ENCODE results near the gene CEP126. TPM values are rescaled to one million over a fixed set of nuclear protein-coding genes. Genes with fewer than 3 reads are reported as not detected.

Gene CEP126
- total RNA-seq, 1 experiment from 2014 or later: 2.0 TPM

DNA sequence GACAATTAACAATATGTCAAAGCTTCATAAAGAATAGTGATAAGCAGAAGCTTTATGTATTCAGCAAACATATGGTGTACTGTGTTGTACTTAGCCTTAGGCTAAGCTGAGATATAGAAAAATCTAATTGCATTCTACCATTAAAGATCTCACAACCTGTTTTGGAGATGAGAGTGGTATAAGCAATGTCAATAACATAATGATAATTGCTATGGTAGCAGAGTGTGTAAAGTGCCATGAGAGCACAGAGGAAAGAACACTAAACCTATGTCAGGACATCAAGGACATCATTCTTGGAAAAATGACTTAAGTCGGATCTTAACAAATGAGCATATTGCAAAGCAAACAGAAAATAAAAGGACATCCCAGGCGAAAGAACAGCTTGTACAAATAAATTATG, 30.1 kb downstream of the CEP126 start:
- no TSS peak for BruUV-seq (replicated peaks)
- H3K4me1 ChIP-seq (ENCODE audit: control insufficient read depth in 1 of 2, insufficient read depth in 2 of 2, low read length in 2 of 2): no peaks in the 10 kb centered on the region
- RAD21 ChIA-PET (ENCODE audit: low non-redundant PET in 1 of 2, low total read pairs in 2 of 2, uncharacterized antibody in 2 of 2, unreplicated experiment in 2 of 2): no interaction called here
- H3K36me3 ChIP-seq (ENCODE audit: control insufficient read depth in 1 of 2, insufficient read depth in 2 of 2, low read length in 2 of 2): no peaks in the 10 kb centered on the region
- H3K27me3 ChIP-seq (ENCODE audit: insufficient read depth, low read length): no peaks in the 10 kb centered on the region
- ATAC-seq: no peak
- no peak overlapping the region for H3K4me2 ChIP-seq (ENCODE audit: low read length)
- no peak for DNase-seq (ENCODE audit: low read depth, low spot score)
- H4K20me1 ChIP-seq (ENCODE audit: insufficient read depth): no peaks in the 10 kb centered on the region
- no peak for TF ChIP-seq SP1 (IDR thresholded peaks at IDR 0.05; ENCODE audit: low read depth)
- TF ChIP-seq JUND (IDR thresholded peaks at IDR 0.05): no peak
- TF ChIP-seq, protein P1, sequence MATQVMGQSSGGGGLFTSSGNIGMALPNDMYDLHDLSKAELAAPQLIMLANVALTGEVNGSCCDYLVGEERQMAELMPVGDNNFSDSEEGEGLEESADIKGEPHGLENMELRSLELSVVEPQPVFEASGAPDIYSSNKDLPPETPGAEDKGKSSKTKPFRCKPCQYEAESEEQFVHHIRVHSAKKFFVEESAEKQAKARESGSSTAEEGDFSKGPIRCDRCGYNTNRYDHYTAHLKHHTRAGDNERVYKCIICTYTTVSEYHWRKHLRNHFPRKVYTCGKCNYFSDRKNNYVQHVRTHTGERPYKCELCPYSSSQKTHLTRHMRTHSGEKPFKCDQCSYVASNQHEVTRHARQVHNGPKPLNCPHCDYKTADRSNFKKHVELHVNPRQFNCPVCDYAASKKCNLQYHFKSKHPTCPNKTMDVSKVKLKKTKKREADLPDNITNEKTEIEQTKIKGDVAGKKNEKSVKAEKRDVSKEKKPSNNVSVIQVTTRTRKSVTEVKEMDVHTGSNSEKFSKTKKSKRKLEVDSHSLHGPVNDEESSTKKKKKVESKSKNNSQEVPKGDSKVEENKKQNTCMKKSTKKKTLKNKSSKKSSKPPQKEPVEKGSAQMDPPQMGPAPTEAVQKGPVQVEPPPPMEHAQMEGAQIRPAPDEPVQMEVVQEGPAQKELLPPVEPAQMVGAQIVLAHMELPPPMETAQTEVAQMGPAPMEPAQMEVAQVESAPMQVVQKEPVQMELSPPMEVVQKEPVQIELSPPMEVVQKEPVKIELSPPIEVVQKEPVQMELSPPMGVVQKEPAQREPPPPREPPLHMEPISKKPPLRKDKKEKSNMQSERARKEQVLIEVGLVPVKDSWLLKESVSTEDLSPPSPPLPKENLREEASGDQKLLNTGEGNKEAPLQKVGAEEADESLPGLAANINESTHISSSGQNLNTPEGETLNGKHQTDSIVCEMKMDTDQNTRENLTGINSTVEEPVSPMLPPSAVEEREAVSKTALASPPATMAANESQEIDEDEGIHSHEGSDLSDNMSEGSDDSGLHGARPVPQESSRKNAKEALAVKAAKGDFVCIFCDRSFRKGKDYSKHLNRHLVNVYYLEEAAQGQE (IDR thresholded peaks at IDR 0.05; ENCODE audit: low read depth): no peak
- TF ChIP-seq SRF (IDR thresholded peaks at IDR 0.05; ENCODE audit: low read depth): no peak
- no peak for TF ChIP-seq CBX3 (IDR thresholded peaks at IDR 0.05; ENCODE audit: low read depth)
- TF ChIP-seq FOSL1 (IDR thresholded peaks at IDR 0.05; ENCODE audit: low read depth): no peak
- TF ChIP-seq POLR2AphosphoS5 (IDR thresholded peaks at IDR 0.05; ENCODE audit: low read depth, low read length): no peak
- TF ChIP-seq EZH2 (IDR thresholded peaks at IDR 0.05): no peak
- TF ChIP-seq SIN3A (IDR thresholded peaks at IDR 0.05; ENCODE audit: low read depth): no peak
- no peak for TF ChIP-seq CEBPB (IDR thresholded peaks at IDR 0.05; ENCODE audit: low read depth)
- TF ChIP-seq YY1 (IDR thresholded peaks at IDR 0.05; ENCODE audit: extremely low read depth, insufficient replicate concordance, low read depth, low read length): no peak
- TF ChIP-seq, protein P2, sequence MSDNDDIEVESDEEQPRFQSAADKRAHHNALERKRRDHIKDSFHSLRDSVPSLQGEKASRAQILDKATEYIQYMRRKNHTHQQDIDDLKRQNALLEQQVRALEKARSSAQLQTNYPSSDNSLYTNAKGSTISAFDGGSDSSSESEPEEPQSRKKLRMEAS (IDR thresholded peaks at IDR 0.05): no peak
- TF ChIP-seq ZNF274 (IDR thresholded peaks at IDR 0.05; ENCODE audit: low read depth, low read length): no peak
- no peak for TF ChIP-seq RAD21 (IDR thresholded peaks at IDR 0.05; ENCODE audit: low read depth)
- TF ChIP-seq TCF7L2 (IDR thresholded peaks at IDR 0.05; ENCODE audit: borderline replicate concordance, extremely low read depth, insufficient read depth, insufficient read length): no peak
- no peak for TF ChIP-seq EGR1 (IDR thresholded peaks at IDR 0.05; ENCODE audit: low read depth)
- no peak overlapping the region for H3K9ac ChIP-seq (ENCODE audit: low read length)
- no peak overlapping the region for H3K27ac ChIP-seq (ENCODE audit: low read depth, low read length)
- no peaks in the 10 kb centered on the region for H3K79me2 ChIP-seq (ENCODE audit: insufficient read depth, low read length)
- intact Hi-C loops (cut with micrococcal nuclease): no loop called here
- POLR2A ChIA-PET: no interaction called here
- no peak overlapping the region for H3K4me3 ChIP-seq (replicated peaks in 1 of 2; ENCODE audit: low read depth in 1 of 2, low read length in 2 of 2)
- CTCF ChIA-PET: interaction anchor here (1.2 kb wide), 1 partner anchor 10 kb away, joined by 3 read pairs; no protein-coding TSS in a partner anchor
- no peaks in the 10 kb centered on the region for H3K9me3 ChIP-seq (ENCODE audit: control insufficient read depth in 1 of 2, insufficient read depth in 1 of 2, low read depth in 1 of 2, low read length in 2 of 2)
- H3K9me2 ChIP-seq (ENCODE audit: insufficient read depth): no peaks in the 10 kb centered on the region
- H2AFZ ChIP-seq (ENCODE audit: low read depth, low read length, poor library complexity, severe bottlenecking): no peak overlapping the region
